SK-N-SH (cell line): Measurements from ENCODE around the gene SLC4A9. TPM values are rescaled to one million over a fixed set of nuclear protein-coding genes. Genes with fewer than 3 reads are reported as not detected.

Experiments used
- ELF1 ChIP-seq: IDR thresholded peaks from 2 replicates; pipeline ENCODE4 v1.4.0; 2012
- EP300 ChIP-seq, 2 experiments: IDR thresholded peaks; 2 replicates each; pipeline versions ENCODE4 v1.4.0 to v1.6.1; 2012; ENCODE audit warnings: borderline replicate concordance in 1 of 2, low read depth in 1 of 2, low read length in 1 of 2
- EZH2phosphoT487 ChIP-seq: fragments of 200-600 bp; sonication (generic); IDR thresholded peaks from 2 replicates; pipeline ENCODE4 v1.6.1; 2017; ENCODE audit warnings: low read depth, mixed run types, mild to moderate bottlenecking, antibody characterized with exemption, moderate library complexity, borderline replicate concordance
- FOSL2 ChIP-seq: IDR thresholded peaks from 2 replicates; pipeline ENCODE4 v1.4.0; 2012; ENCODE audit warnings: low read depth, mild to moderate bottlenecking, moderate library complexity, borderline replicate concordance
- IRF3 ChIP-seq: fragments of 150-350 bp; IDR thresholded peaks from 2 replicates; pipeline ENCODE4 v1.6.1; 2016; ENCODE audit warnings: mild to moderate bottlenecking, low read depth, low read length
- MEF2A ChIP-seq: IDR thresholded peaks from 2 replicates; pipeline ENCODE4 v1.4.0; 2012; ENCODE audit warnings: low read depth, borderline replicate concordance
- MXI1 ChIP-seq: IDR thresholded peaks from 2 replicates; pipeline ENCODE4 v1.6.1; 2012; ENCODE audit warnings: mild to moderate bottlenecking, low read depth, low read length, improper control_type of control experiment
- NRF1 ChIP-seq: IDR thresholded peaks from 2 replicates; pipeline ENCODE4 v1.6.1; 2012; ENCODE audit warnings: low read depth, mild to moderate bottlenecking, low read length
- POLR2AphosphoS5 ChIP-seq: IDR thresholded peaks from 2 replicates; pipeline ENCODE4 v1.6.1; 2012; ENCODE audit warnings: low read depth, low read length
- RCOR1 ChIP-seq: fragments of 150-350 bp; IDR thresholded peaks from 2 replicates; pipeline ENCODE4 v1.6.1; 2017; ENCODE audit warnings: antibody characterized with exemption, low read length
- RXRA ChIP-seq: IDR thresholded peaks from 2 replicates; pipeline ENCODE4 v1.4.0; 2012; ENCODE audit warnings: low read depth, mild to moderate bottlenecking, borderline replicate concordance
- SIN3A ChIP-seq: IDR thresholded peaks from 2 replicates; pipeline ENCODE4 v1.6.1; 2012; ENCODE audit warnings: low read depth, mild to moderate bottlenecking, low read length, moderate library complexity, borderline replicate concordance
- TAF1 ChIP-seq: IDR thresholded peaks from 2 replicates; pipeline ENCODE4 v1.6.1; 2012; ENCODE audit warnings: low read depth, mild to moderate bottlenecking, low read length, moderate library complexity, borderline replicate concordance
- TEAD4 ChIP-seq: IDR thresholded peaks from 2 replicates; pipeline ENCODE4 v1.4.0; 2012; ENCODE audit warnings: mild to moderate bottlenecking, borderline replicate concordance; ENCODE audit not compliant: insufficient read depth
- YY1 ChIP-seq: IDR thresholded peaks from 2 replicates; pipeline ENCODE4 v1.4.0; 2012; ENCODE audit warnings: low read depth, mild to moderate bottlenecking
- ZBTB33 ChIP-seq: IDR thresholded peaks from 2 replicates; pipeline ENCODE4 v1.4.0; 2012; ENCODE audit warnings: low read depth, borderline replicate concordance
- polyA plus RNA-seq, 3 experiments: library from polyadenylated mRNA; depleted of rRNA; stranded (reverse); fragments of >200 nt; gene quantifications; 2 replicates each; pipeline ENCODE4 v1.2.3, GENCODE V29; 2012
- TF ChIP-seq, protein P1 (sequence below): IDR thresholded peaks from 2 replicates; pipeline ENCODE4; 2012

Gene SLC4A9
- polyA plus RNA-seq, 1 of the 3 experiments (the other 2 are of a cell fraction) = 0.02 TPM

DNA sequence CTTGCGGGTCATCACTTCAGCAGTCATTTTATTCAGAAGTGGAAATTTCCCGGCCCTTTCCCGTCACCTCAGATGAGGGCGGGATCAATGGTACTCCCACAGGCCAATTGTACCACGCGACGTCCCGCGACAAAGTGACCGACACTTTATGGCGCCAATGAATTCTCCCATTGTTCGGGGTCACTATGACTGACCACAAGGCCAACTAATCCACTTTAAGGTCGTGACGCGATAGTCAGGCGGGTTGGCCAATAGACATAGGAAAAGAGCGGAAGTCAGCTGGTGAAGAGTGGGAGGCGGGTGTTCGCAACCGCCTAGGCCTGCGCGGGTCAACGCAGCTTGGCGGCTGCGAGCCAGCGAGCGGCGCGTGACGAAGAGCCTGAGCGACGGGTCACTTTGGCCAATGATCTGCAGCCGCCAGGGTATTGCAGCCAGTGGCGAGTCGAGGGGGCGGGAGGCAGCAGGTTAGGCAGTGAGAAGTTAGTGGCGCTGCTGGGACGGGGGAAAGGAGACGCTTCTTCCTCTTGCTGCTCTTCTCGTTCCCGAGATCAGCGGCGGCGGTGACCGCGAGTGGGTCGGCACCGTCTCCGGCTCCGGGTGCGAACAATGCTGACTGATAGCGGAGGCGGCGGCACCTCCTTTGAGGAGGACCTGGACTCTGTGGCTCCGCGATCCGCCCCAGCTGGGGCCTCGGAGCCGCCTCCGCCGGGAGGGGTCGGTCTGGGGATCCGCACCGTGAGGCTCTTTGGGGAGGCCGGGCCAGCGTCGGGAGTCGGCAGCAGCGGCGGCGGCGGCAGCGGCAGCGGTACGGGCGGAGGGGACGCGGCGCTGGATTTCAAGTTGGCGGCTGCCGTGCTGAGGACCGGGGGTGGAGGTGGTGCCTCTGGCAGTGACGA is 41.6 kb downstream of the SLC4A9 start, which contains the start of gene ANKHD1 (continued):
- TF ChIP-seq MEF2A (no peak), TEAD4 (no peak), ELF1 (peak; percentile 72), FOSL2 (no peak), ZBTB33 (peak; percentile 91), POLR2AphosphoS5 (peak; percentile 84), IRF3 (peak; percentile 93), NRF1 (peak; percentile 69), TAF1 (peak; percentile 87; the same call in 1 of the 2 replicates), RXRA (no peak), EZH2phosphoT487 (no peak), MXI1 (peak; percentile 57; the same call in 1 of the 2 replicates), YY1 (peak; percentile 79; the same call in 1 of the 2 replicates), EP300 (IDR thresholded peaks at IDR 0.05; ENCODE audit: borderline replicate concordance in 1 of 2, low read depth in 1 of 2, low read length in 1 of 2) (no peak), SIN3A (peak; percentile 76; the same call in 1 of the 2 replicates), RCOR1 (no peak)
- TF ChIP-seq, protein P1, sequence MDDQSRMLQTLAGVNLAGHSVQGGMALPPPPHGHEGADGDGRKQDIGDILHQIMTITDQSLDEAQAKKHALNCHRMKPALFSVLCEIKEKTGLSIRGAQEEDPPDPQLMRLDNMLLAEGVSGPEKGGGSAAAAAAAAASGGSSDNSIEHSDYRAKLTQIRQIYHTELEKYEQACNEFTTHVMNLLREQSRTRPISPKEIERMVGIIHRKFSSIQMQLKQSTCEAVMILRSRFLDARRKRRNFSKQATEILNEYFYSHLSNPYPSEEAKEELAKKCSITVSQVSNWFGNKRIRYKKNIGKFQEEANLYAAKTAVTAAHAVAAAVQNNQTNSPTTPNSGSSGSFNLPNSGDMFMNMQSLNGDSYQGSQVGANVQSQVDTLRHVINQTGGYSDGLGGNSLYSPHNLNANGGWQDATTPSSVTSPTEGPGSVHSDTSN = peak; percentile 100
